Activated T-helper 1 cell treated with Interleukin-2 at 50 U/mL for 16 hours (primary cell): ENCODE results near the gene TMCC1.
"Not testable (repeated sequence)": the region's sequence is repeated elsewhere in the genome, so short reads cannot be mapped to it uniquely, and the experiment has no call there.

Experiments used
- DNase-seq: peaks from one replicate; pipeline ENCODE4 v3.0.0-alpha.2; 2020; ENCODE audit warnings: low read depth

Gene TMCC1

GRCh38 chr3:129676985-129677384, 216.5 kb downstream of the TMCC1 start:
- no peak for DNase-seq

DNA sequence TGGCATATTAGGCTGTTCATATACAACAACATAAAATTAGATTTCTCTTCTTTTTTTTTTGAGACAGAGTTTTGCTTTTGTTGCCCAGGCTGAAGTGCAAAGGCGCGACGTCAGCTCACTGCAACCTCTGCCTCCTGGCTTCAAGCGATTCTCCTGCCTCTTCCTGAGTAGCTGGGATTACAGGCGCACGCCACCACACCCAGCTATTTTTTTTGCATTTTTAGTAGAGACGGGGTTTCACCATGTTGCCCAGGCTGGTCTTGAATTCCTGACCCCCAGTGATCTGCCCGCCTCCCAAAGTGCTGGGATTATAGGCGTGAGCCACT, 218.8 kb downstream of the TMCC1 start:
- DNase-seq: not testable (repeated sequence)

- DNase-seq: no peak
Observed at GRCh38 chr3:129673897-129674797, 219.4 kb downstream of the TMCC1 start.

GRCh38 chr3:129673012-129673411, 220.5 kb downstream of the TMCC1 start:
- no peak for DNase-seq

DNA sequence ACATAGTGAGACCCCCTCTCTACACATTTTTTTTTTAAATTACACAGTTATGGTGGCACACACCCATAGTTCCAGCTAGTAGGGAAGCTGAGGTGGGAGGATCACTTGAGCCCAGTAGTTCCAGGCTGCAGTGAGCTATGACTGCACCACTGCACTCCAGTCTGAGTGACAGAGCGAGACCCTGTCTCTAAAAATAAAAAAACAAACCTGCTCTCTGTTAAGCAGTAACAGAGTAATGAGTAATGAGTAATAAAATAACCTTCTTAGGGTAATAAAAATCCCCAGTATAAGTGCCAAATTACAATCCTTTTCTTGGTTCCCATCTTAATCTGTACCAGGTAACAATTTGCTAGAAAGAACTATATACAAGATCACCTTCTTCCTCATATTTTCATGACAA, 221.1 kb downstream of the TMCC1 start:
- DNase-seq: no peak

GRCh38 chr3:129665024-129665768, 228.3 kb downstream of the TMCC1 start:
- no peak for DNase-seq

DNA sequence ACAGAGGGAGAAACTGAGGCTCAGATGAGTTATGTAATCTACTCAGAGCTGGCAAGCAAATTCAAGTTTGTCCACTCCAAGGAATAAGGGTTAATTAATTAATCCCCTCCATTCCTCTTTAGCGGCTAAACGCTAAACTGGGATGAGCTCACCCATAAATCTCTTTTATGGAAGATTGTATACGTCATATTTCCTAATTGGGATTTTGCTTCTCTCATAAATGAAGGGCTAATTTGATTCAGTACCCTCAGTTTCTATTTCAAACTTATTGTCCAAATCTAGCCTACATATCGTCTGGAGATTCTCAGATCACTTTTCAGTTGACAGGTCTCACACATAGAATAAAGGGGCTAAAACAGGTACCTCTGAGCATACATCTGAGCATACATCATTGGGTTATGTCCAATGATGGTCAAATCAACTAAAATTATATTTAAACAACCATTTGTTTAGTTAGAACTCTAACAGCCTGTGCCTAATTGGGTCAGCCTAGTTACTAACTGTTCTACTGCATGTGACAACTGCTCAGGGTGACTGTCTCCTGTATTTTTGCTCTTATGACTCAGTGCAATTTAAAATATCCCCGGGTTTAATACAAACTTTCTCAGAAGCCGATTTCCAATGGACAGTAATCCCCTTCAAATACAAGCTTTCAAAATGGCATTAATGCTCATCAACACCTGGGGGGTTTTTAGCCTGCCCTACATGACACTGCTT, 229.4 kb downstream of the TMCC1 start:
- no peak for DNase-seq

GRCh38 chr3:129663045-129663446, 230.5 kb downstream of the TMCC1 start:
- no peak for DNase-seq

- no peak for DNase-seq
Observed at GRCh38 chr3:129662191-129662608, 231.3 kb downstream of the TMCC1 start.

DNA sequence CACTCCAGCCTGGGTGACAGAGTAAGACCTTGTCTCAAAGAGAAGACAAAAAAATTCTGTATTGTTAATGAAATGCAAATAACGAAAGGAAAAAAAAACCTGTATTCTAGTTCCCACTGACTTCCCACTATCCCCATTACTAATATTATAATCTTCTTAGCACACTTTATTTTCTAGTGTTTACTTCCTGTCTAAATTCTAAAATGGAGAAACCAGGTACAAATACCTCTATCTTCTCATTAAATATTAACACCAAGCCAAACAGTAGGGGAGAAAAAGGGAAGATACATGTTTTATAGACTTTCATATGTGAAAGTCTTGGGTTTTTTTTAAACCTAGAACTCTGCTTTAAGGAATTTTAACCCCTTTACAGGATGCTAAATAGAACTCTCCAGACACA, 231.7 kb downstream of the TMCC1 start:
- DNase-seq: no peak

DNA sequence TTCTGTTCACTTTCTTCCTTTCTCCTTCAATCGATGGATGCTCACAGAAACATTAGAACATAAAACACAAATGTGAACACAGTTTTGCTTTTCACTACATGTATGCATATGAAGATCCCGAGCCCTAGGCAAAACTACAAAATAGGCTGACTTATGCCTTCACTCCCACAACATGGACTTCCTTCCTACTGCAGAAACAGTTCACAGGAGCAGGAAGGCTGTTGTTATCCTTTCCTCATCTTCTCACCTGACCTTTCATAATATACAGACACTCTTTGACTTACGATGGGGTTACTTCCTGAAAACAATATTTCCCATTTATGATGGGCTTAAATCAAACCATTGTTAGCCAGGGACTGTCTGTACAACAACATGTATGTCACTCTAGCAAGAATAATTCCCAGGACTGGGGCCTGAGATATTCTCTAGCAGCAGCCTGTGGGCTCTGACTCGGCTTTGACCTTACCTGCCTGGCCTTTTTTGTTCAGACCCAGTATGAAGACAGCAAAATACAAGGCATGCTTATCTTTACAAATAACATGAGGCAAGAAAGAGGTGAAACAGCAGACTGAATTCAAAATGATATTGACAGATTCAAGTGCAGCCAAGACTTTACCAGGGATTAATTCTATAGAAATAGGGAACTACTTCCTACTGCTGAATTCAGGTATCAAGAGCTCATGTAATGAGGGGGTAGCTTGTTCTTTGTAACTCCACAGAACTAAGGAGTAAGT, 235.2 kb downstream of the TMCC1 start:
- DNase-seq: no peak

- DNase-seq: no peak
Observed at GRCh38 chr3:129657261-129658046, 236.1 kb downstream of the TMCC1 start.

GRCh38 chr3:129656659-129657247, 236.8 kb downstream of the TMCC1 start:
- DNase-seq: no peak

GRCh38 chr3:129655291-129655700, 238.2 kb downstream of the TMCC1 start:
- DNase-seq: no peak

DNA sequence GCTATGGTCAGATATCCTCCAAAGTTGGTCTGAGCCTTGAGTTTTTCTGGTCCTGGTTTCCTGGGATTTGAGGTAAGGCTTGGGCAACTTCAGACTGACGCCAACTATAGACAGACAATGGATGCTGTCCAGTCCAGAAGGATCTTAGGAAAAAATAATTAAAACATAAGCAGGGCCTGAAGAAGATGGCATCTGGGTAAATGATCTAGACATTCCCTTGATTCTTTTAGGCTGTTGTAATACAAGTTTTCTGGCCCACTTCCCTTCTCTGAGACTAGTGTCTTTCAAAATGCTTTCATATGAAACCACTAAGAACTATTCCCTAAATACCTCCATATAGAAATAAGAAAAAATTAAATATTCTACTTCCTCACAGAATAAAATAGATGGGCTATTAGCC, 239.4 kb downstream of the TMCC1 start:
- no peak for DNase-seq

DNA sequence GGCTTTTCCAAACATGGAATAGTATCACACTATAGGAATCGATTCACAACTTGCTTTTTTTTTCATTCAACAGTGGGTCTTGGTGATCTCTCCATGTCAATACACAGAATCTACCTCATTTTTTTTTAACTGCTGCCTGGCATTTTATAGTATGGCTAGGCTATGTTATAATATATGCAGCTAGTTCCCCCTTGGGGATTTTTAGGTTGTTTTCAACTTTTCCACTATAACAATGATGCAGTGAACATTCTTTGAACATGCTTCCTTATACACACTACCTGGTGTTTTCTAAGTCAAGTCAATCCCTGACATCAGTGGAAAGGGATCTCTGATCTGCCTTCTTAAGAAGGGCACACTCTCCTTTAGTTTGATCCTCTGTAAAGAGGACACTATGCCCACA, 240.5 kb downstream of the TMCC1 start:
- no peak for DNase-seq

- no peak for DNase-seq
Observed at GRCh38 chr3:129651435-129652202, 241.9 kb downstream of the TMCC1 start.

DNA sequence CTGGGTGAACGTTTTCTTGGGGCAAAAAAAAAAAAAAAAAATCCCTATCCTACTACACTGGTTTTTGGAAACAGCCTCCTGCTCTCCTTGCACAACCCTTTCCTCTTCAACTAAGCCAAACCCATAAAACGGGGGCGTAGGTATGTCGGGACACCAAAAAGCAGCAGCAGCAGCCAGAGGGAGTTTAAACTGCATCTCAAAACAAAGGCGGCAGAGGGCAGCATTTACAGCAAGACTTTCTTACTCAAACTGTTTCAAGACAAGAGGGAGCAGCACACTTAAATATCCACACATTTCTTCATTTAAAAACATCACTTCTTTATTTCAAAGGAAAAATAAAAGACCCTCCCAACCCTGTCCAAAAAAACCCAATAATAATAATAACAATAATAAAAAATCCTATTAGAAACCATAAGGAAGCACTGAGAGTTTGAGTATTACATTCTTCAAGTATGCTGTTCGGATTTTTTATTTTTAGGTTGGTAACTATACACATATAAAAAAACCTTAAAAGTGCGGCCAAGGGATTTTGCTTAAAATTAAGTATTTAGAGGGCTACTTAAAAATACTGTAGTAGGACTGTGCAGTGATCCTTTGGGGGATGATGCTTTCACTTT, 243.1 kb downstream of the TMCC1 start:
- DNase-seq: no peak

- no peak for DNase-seq
Observed at GRCh38 chr3:129648391-129648790, 245.1 kb downstream of the TMCC1 start.

DNA sequence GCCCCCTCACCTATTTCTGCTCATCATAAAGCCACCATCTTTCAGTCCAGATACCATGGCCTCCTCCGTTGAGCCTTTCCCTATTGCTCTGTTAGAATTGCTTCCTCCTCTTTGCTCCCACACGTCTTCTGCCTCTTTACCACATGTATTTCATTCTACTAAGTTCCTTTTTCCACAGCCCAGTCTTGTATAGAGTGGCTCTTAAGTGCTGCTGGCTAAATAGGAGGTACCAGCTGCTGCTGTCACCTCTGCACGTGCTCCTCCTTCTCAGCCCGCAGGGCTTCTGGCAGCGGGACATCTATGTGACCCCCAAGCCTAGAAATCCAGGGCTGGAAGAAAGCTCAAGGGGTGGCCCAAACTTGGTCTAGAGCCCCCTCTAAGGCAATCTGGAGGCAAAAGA, 248.2 kb downstream of the TMCC1 start:
- DNase-seq: no peak
